AG10803 (cell line): ENCODE results near the gene GSDMA.

Experiments used
- DNase-seq: peaks from one replicate; pipeline ENCODE4 v3.0.0; 2010; ENCODE audit warnings: low read depth
- H3K4me3 ChIP-seq: 2 replicates; pipeline ENCODE4 v1.5.1; 2011; ENCODE audit warnings: mild to moderate bottlenecking, low read length, control low read depth
- TF ChIP-seq, protein P1 (sequence below): conservative IDR thresholded peaks from 2 replicates; pipeline ENCODE4 v1.5.1; 2011; ENCODE audit warnings: mild to moderate bottlenecking, low read length, control low read depth, inconsistent platforms

Gene GSDMA

GRCh38 chr17:40024901-40025300 lies 62.1 kb downstream of the GSDMA start:
- no peak overlapping the region for H3K4me3 ChIP-seq
- no peak for DNase-seq
- TF ChIP-seq, protein P1, sequence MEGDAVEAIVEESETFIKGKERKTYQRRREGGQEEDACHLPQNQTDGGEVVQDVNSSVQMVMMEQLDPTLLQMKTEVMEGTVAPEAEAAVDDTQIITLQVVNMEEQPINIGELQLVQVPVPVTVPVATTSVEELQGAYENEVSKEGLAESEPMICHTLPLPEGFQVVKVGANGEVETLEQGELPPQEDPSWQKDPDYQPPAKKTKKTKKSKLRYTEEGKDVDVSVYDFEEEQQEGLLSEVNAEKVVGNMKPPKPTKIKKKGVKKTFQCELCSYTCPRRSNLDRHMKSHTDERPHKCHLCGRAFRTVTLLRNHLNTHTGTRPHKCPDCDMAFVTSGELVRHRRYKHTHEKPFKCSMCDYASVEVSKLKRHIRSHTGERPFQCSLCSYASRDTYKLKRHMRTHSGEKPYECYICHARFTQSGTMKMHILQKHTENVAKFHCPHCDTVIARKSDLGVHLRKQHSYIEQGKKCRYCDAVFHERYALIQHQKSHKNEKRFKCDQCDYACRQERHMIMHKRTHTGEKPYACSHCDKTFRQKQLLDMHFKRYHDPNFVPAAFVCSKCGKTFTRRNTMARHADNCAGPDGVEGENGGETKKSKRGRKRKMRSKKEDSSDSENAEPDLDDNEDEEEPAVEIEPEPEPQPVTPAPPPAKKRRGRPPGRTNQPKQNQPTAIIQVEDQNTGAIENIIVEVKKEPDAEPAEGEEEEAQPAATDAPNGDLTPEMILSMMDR = no peak

DNA sequence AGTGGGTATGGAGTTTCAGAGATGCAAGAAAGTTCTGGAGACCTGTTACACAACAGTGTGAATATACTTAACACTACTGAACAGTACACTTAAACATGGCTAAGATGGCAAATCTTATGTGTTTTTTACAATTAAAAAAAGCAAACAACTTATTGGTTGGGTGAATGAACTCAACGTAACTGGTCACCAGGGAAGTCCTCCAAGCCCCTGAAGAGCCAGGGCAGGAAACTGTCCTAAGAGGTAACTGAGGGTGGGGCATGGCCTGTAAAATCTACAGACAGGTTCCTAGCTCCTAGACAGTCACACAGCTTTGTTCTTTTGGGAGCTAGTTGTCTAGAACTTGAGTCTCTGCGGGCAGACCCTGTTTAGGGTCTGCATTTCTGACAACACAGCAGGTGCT lies 62.8 kb downstream of the GSDMA start:
- no peak overlapping the region for H3K4me3 ChIP-seq
- no peak for DNase-seq
- TF ChIP-seq, protein P1 = no peak

DNA sequence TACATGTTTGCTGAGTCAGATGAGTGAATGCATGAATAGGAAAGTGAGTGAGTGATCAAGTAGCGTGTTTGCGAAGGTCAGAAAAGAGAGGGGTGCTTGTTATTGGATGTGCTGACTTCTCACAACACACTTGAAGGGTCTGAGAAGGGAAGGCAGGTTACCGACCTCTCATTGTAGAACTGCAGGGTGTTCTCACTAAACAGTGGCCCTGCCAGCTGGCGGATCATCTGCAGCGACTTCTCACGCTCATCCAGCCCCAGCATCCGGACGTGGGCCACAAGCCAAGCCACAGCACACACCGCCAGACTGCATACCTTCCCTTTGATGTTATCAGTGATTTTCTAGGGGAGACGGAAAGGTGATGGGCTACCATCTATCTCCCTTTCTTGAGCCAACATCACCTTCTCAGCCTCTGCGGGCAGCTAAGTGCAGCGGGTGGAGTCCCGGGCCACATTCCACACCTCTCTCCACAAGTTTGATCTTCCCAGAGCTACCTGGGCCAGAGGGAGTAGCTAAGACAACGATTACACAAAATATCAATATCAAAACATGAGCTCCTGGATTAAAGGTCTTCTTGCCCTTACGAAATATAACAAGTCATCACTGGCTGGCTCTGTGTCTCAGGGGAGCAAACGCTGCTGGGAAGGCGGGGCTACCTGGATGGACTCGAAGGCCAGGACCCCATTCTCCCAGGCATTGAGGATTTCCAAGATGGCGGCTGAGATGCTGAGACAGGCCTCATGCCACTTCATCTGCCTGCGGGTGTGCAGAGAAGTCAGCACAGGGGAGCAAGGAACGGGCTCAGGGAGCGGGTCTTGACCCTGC lies 63.4 kb downstream of the GSDMA start:
- no peak overlapping the region for H3K4me3 ChIP-seq
- TF ChIP-seq, protein P1 = no peak
- DNase-seq = no peak

DNA sequence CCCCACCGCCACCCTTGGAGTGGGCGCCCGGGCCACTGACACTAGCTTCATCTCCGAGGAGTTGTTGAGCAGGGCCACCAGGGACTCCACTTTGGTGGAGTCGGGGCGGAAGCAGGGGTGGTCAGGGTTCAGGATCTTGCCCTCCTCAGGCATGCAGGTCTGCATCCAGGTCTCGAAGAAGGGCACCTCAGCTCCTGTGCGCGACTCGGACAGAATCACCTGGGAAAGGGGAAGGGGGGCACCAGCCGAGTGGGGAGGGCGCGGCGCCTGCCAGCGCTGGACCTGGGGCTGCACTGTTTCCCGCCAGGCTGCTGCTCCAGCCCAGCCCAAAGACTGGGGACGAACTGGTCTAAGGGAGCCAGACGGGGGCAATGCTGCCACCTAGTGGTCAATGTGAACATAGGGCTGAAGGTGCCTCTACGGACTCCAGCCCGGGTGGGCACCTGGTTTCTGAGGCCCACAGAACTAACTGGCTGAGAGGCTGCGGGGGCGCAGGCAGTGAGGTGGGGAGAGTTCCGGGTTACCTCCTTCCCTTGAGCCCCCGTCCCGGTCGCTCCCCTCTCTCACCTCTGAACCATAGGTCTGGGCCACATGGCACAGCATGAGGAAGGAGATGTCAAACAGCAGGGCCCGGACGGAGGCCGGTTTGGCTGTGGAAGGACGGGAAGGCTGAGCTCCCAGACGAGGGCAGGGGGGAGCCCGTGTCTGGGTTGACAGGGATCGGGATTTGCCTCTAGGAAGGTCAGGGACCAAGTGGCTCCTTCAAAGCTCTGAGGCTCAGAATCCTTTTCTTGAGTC lies 64.2 kb downstream of the GSDMA start:
- peak; percentile 72 for DNase-seq
- no peak overlapping the region for H3K4me3 ChIP-seq
- TF ChIP-seq, protein P1 = peak; percentile 78
